ENCODE data around the gene PRM2.

GRCh38 chr16:11256661-11257130 lies 19.6 kb downstream of the PRM2 start:
- TF ChIP-seq BRCA1 (IDR thresholded peaks at IDR 0.05; ENCODE audit: low read depth, low read length) (no peak), POU5F1 (IDR thresholded peaks at IDR 0.05; ENCODE audit: low read depth, low read length) (no peak), RAD21 (IDR thresholded peaks at IDR 0.05 in 1 of 2, conservative IDR thresholded peaks at IDR 0.05 in 1 of 2; ENCODE audit: low read depth in 2 of 2, low read length in 2 of 2) (no peak), POLR2A (IDR thresholded peaks at IDR 0.05; ENCODE audit: control extremely low read depth in 1 of 2, low read depth in 2 of 2, low read length in 2 of 2) (no peak), USF2 (IDR thresholded peaks at IDR 0.05; ENCODE audit: low read length) (no peak)

Measured in H1 (cell line).